NCI-H524 (cell line): ENCODE data around the gene THAP7.
"Not testable (repeated sequence)": the region's sequence is repeated elsewhere in the genome, so short reads cannot be mapped to it uniquely, and the experiment has no call there.

Experiments used
- DNase-seq, 2 experiments: peaks; one replicate each; lab custom pipeline; 2025; lab: John Stamatoyannopoulos, UW

Gene THAP7, protein sequence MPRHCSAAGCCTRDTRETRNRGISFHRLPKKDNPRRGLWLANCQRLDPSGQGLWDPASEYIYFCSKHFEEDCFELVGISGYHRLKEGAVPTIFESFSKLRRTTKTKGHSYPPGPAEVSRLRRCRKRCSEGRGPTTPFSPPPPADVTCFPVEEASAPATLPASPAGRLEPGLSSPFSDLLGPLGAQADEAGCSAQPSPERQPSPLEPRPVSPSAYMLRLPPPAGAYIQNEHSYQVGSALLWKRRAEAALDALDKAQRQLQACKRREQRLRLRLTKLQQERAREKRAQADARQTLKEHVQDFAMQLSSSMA

DNA sequence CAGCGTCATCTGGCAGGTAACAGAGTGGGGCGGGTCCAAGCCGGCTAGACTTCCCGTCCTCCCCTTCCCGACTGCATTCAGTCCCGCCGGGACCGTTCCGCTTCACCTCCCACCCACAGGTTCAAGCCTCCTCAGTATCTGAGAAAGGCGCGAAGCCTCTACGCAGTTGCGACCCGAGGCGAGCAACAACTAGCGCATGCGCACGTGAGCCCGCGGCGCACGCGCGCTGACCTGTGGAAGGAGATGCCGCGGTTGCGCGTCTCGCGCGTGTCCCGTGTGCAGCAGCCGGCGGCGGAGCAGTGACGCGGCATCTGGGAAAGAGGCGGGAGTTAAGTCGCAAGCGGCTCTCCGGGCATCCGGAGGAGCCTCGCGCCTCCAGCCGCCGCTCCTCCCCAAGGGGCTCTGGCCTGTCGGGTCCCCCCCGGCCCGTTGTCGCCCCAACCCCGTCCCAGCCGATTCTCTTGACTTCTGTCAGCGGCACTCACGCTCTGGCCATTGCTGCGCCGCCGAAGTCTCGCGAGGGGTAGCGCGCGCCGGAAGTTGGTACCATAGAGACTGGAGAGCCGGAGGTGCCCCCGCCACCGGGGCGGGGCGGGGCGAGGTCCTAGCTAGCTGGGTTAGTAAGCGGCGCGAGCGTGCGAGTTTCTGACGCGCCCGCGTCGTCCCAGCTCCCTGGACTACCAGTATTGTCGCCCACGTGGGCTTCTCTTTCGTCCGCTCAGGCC, at the start of gene THAP7:
THAP7 (minus strand) TSS at position 518 of the 725 bp plus-strand sequence; CDS start at position 311, 207 bp downstream.
- peak; percentile 93 to 96 for DNase-seq

DNA sequence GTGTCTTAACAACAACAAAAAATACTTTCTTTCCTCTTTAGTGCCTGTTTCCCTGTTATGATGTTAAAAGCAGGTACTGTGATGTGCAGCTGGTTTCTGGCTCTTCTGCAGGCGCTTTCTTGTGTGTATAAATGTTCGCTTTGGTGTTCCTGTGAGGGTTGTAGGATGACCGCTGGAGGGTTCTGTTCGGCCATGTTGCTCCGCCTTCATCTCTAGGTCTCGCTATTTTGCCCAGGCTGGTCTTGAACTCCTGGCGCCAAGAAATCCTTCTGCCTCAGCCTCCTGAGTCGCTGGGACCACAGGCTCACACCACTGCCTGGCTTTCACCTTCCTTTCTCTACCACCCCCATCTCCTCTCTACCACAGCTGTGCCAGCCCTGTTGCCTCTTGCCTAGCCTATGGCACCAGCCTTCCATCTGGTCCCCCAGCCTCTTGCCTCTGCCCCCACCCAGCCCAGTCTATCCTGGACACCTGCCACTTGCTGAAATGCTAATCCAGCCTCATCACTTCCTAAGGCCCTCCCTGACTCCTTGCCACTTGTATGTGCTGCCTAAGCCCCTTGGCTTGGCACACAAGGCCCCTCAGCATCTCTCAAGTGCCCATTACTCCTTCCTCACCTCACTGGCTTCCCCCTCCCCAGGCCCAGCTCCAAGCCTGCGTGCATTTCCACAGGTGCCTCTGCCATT, 49.4 kb upstream of the THAP7 start:
- DNase-seq = peak; percentile 97 to 98

DNA sequence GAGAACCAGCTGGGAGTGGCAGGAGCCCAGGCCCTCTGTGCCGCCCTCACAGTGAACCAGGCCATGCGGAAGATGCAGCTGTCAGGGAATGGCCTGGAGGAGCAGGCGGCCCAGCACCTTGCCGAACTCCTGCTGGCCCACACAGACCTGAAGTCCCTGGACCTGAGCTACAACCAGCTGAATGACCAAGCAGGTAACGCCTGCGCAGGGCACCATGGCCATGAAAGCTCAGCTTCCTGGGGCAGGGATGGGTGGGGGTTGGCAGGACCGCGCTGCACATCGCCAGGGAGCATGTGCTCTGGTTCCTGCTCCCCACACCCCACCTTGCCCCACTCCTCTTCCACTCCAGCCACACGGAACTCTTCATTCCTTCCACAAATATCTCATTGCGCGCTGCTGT, 47.0 kb upstream of the THAP7 start:
- not testable (repeated sequence) for DNase-seq

DNA sequence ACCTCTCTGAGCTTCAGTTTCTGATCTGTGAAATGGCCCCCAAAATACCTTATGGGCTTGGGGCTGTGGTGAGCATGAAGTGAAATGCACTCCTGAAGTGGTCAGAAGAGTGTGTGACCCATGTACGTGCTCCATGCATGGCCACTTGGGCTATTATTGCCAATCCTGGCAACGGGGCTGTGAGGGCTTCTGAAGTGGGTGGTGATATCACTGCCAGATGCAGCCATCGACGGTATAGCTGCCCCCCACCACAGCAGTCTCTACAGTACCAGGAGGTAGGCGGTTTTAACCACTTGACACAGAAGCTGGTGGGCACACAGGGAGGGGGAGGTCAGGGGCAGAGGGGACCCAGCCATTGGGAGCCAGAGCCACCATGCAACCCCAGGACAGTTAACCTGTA, 46.5 kb upstream of the THAP7 start:
- DNase-seq = peak in 1 of 2 experiments; percentile 50

DNA sequence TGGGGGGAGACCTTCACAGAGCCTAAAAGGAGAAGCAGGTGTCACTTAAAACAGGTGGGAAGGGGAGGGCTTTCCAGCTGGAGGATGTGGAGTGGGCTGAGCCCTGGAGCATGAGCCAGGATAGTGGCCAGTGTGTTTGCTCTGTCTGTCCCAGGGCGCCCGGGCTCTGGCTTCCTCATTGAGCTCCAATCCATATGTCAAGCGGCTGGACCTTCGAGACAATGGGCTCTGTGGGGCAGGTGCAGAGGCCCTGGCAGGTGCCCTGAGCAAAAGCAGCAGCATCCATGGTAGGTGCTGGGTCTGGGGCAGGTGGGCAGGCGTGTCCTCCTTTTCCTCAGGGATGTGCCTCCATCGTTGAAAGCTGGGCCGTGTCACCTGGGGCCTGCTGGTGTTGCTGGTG, 45.8 kb upstream of the THAP7 start:
- DNase-seq = no peak

DNA sequence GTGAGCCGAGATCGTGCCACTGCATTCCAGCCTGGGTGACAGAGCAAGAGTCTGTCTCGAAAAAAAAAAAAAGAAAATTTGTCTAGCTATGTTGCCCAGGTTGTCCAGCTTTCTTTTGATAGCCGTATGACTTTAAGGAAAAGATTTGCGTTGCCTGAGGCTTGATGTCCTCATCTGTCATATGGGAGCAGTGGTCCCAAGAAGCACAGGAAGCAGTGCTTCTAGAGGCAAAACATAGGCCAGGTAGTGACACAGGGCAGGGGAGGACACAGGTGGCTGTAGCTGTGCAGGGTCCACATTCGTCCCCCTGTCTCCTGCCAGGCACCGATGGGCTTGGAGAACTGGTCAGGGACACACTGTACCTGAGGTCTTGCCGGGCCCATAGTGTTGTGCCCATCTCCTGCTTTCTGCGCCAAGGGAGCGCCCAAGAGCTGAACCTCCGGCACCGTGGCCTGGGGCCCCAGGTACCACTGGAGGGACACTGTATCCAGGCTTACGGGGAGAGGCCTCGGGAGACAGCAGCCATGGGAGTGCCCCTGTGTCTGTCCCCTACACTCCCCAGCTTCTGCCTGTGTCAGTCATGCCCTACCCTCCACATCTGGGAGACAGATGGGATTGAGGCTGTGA, 45.2 kb upstream of the THAP7 start:
- no peak for DNase-seq

DNA sequence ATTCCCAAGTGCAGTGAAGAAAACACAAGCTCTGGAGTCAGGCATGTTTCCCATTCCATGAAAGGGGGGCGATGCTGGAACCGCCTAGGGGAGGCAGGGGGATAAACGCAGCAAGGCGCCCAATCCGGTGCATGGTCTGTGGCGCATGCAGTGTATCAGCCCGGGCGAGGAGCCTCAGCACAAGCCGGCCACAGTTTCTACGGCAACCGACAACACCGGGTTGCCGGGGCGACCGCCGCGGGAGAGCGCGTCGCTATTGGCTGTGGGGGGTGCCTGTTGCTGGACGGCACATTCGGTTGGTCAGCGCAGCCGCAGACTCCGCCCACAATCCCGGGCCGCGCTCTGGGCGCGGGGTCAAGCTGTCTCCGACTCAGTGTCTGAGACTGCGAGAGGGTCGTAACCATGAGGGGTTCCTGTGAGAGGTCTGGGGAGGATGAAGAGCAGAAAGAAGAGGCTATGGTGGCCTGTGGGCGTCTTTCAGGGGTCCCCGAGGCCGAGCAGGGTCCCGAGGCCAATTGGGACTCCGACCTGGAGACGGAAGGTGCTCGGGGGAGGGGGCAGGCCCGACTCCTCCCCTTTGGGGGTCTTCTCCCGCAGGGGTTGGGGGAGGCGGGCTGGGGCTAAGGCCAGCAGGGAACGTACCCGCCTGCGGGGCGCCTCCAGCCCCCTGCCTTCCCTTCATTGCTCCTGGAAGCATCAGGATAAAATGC, 43.8 kb upstream of the THAP7 start, which contains the start of gene LRRC74B:
LRRC74B (plus strand) TSS at position 362 of the 710 bp plus-strand sequence; CDS start at position 403, 41 bp downstream.
- peak; percentile 92 to 95 for DNase-seq

DNA sequence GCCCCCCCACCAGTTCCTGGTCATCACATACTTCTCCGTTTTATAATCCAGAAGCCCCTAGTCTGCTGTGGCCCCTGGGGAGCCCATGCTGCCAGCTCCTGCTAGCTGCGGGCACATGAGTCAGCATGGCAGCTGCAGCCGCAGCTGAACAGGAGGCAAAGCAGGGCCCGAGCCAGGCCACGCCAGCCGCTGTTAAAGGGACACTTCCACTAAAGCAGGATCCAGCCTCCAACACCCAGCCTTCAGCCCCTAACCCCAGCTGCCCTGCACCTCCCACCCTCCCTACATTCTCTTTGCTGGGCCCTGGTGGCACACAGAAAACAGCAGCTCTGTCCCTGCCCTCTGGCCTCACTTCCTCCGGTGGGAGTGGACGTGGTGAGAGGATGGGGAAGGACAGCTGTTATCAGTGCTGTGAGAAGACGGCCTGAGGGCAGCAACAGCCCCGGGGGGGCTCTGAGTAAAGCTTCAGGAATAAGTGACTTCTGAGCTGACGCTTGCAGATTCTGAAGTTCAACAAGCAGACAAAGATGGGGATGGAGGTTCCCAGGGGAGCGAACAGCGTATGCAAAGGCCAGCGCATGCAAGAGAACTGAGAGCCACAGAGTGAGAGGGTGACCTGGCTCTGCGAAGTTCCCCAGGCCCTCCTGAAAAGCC, 43.1 kb upstream of the THAP7 start:
- peak in 1 of 2 experiments; percentile 69 for DNase-seq

DNA sequence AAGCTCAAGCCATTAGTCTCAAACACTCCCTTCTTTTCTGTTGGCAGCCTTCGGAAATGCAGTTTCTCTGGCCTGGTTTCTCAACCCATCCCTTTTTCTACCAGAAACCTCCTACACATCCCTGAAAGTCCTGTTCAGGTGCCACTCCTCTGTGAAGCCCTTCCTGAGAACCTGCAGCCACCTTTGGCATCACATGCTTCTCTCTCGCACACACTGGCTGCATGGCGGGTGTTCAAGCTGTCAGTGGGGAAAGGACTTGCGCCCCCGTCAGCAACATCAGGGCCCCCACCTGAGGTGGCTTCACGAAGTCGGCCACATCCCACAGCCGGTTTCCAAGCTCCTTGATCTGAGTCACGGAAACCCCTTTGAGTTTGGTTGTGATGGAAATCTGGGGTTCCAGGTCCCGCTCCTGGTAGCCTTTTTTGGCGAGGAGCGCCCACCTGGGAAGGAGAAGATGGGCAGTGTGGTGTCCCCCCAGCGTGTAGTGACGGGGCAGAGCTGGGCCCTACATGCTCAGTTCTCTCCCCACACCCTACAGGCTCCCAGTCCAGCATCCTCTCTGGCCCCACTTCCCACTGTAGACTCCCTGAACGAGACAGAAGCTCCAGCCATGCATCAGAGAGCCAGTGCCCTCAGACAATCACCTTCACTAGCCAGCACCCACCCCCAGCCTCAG, 42.1 kb upstream of the THAP7 start:
- DNase-seq = no peak

DNA sequence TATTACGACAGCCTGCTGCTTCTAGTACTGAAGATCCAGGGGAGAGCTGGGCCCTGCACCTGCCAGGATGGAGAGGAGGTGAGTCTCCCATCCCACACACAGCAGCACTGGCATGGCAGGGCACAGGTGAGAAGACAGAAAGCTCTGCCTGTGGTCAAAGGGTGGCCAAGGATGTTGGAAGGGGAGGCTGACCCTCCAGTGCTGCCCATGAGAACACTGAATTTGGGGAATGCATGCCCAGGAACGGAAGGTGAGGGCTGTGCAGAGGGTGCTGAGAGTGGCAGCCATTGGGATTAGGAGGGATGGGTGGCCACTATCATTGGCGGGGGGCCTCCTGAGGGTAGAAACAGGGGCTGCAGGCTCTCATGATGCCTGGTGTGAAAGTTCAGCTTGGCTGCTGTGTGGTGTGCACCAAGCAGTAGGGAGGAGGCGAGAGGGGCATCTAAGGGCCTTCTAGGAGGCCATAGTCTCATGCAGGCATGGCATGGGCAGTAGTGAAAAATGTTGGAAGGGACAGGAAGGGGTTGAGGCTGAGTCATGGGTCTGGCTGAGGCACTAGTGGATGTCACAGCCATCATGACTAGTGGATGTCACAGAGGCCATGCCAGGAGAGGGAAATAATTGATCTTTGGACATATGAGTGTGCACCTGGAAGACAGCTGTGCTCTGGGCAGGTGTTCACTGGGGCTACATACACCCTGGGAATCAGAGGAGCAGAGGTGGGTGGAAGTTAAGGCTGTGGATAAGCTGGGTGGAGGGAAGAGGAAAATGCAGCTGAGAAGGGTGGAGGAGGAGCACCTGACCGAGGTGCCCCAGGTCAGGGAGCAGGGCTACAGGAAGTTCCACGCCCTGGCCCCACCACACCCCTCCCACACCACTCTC, 41.3 kb upstream of the THAP7 start:
- no peak for DNase-seq

DNA sequence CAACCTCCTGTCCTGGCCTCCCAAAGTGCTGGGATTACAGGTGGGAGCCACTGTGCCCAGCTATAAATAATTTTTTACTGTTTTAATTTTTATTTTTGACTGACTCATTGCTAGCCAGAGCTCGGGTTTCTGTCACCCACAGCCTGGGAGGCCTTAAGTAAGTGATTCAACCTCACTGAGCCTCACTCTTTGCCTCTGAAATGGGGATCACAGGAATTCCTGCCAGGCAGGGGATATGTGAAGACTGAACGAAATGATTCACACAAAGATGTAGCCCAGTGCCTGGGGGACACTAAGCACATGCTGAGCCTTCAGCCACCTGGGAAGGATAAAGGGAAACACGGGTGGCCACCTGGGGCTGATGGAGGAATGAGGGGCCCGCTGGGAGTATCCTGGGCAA, 40.0 kb upstream of the THAP7 start:
- DNase-seq = no peak

DNA sequence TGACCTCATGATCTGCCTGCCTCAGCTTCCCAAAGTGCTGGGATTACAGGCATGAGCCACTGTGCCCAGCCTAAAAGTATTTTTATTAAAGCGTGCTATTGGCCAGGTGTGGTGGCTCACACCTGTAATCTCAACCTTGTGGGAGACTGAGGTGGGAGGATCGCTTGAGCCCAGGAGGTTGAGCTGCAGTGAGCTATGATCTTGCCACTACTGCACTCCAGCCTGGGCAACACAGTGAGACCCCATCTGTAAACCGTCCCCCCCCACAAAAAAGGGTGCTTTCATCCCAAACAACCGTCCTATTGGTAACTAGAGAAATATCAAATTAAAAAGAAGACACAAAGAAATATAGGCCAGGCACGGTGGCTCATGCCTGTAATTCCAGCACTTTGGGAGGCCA, 37.2 kb upstream of the THAP7 start:
- not testable (repeated sequence) for DNase-seq

DNA sequence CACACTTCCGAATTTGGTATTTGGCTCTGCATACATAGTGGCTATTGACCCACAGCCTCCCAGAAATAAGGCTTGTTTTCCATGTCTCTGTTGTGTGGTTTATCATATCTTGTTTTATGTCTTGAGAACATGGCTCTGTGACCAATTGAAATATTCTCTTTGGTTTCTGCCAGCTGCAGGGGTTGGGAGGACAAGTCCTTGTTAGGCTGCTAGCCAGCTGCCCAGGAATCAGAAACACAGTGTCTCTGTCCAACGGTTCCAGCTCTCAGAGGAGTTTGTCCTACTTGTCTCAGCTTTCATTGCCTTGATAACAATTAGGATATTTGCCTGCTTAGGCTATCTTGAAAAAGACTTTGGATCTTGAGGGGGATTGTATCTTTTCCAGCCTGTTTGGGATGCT, 36.5 kb upstream of the THAP7 start:
- peak in 1 of 2 experiments; percentile 30 for DNase-seq

DNA sequence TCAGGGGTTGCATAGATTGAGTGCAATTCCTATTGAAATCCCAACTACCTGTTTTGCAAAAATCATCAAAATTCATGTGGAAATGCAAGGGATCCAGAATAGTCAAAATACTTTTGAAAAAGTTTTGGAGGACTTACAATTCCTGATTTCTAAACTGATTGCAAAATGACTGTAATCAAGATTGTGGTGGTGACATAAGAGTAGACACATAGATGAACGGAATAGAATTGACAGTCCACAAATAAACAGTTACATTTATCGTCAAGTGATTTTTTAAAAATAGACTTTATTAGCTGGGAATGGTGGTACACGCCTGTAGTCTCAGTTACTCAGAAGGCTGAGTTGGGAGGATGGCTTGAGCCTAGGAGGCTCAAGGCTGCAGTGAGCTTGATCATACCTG, 33.1 kb upstream of the THAP7 start:
- no peak for DNase-seq

DNA sequence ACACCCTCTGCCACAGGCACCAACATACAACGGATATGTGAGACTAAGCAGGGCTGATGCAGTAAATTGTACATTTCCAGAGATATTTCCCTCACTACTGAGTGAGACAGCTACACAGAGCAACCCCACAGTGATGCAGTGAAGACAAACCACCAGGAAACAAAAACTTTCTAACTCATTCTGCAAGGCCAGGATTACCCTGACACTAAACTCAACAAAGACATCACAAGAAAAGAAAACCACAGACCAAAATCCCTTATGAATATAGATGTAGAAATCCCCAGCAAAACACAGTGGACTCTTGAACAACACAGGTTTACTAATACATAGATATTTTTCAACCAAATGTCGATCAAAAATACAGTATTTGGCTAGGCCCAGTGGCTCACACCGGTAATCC, 32.0 kb upstream of the THAP7 start:
- no peak for DNase-seq

DNA sequence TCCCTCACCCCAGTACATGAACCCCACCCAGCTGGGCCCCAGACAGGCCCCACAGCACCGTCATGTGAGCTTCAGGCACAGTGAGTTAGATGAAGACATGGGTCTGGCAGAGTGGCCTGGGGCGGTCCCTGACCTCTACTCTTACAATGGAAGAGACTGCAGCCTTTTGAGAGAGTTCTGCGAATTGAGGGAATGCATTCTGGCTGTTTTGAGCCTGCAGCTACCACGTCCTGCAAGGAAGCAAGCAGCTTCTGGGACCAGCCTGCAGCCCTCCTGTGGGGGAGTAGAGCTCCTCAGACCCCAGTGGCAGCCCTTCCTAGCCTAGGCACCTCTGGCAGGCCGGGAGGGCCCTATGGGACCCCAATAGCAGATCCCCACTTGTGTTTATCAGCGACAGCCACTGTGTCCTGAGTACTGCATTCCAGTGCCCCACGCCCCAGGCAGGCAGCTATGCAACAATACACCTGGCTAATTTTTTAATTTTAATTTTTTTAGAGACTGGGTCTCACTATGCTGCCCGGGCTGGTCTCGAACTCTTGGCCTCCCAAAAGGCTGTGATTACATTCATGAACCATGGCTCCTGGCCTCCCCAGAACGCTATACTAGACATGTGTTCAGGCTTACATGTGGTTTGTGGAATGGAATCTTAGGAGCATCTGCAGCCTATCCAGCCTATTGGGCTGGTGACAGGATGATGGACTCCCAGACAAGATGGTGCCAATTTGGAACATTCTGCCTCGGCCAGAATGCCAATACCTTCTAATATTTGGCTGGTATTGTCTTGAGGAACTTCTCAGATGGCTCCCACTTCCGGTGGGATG, 31.2 kb upstream of the THAP7 start:
- DNase-seq = no peak

DNA sequence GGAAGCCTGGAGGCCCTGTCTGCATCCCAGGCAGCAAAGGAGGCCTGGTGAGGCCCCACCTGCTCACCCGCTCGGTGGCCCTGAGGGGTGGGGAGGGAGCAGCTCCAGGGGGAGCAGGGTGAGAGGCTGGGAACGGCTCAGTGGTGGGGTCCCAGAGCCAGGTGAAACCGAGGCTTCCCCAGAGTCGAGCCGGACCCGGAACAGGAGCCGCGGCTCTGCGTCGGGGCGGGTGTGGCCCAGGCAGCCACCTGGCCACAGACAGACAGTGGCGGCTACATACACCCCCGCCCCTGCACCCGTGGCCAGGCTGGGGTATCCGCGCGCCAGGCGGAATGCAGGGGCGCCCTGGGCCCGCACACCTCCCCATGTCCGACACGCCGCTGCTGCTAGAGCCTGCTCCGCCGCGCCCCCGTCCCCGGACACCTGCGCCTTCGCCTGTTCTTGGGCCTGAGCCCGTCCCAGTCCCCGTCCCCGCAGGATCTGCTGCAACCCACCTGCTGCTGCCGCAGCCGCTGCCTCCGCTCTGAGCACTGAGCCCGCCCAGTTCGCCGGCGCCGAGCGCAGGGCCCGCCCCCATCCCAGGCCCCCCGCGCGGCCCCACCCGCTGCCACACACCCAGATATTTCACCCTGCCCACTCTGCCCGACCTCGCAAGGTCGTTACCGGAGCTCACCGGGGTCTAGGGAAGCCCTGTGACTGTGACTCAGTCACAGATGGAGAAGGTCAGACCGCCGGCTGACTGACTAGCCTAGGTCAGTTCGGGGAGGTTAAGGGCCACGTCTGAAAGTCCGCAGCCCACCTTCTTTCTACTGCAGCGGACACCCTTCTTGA, 30.3 kb upstream of the THAP7 start, which contains the start of gene SLC7A4:
SLC7A4 (minus strand) TSS at position 525 of the 831 bp plus-strand sequence. CDS start 749 bp downstream, outside the sequence.
- peak in 1 of 2 experiments; percentile 22 for DNase-seq
